Ascending aorta (tissue), 2 donors: ENCODE data around the gene DST. TPM values are rescaled to one million over a fixed set of nuclear protein-coding genes. Genes with fewer than 3 reads are reported as not detected.

Experiments used
- DNase-seq, 2 donors: peaks; one replicate each; pipeline ENCODE4 v3.0.0-alpha.2; 2019; ENCODE audit warnings: low spot score in 2 of 2
- H3K27ac ChIP-seq, 2 donors: fragments of 200-600 bp; sonication (generic); one replicate each; pipeline ENCODE4 v1.5.1; 2016 to 2017; ENCODE audit warnings: mild to moderate bottlenecking in 1 of 2
- H3K27me3 ChIP-seq: fragments of 200-600 bp; sonication (generic); one replicate; pipeline ENCODE4 v1.5.1; 2017
- H3K36me3 ChIP-seq, 2 donors: fragments of 200-600 bp; sonication (generic); one replicate each; pipeline ENCODE4 v1.5.1; 2016
- H3K4me1 ChIP-seq, 2 donors: fragments of 200-600 bp; sonication (generic); one replicate each; pipeline ENCODE4 v1.5.1; 2016 to 2017; ENCODE audit warnings: mild to moderate bottlenecking in 1 of 2
- H3K4me3 ChIP-seq, 2 donors: fragments of 200-600 bp; sonication (generic); one replicate each; pipeline ENCODE4 v1.5.1; 2016 to 2017; ENCODE audit warnings: mild to moderate bottlenecking in 1 of 2
- H3K9me3 ChIP-seq, 2 donors: fragments of 200-600 bp; sonication (generic); one replicate each; pipeline ENCODE4 v1.5.1; 2016
- intact Hi-C: fragments of 100-400 bp; cut with DNase I; formaldehyde crosslinking; loops from one replicate; pipeline ENCODE4 v1.15.1; 2023
- total RNA-seq: library from RNA; depleted of rRNA; stranded (reverse); fragments of >200 nt; gene quantifications from one replicate; pipeline ENCODE4 v1.1.0, GENCODE V29; 2016
- TF ChIP-seq, protein P1 (sequence below), 3 experiments: fragments of 200-600 bp in 2 of 3; fragments of 450-650 bp in 1 of 3; sonication (generic) in 2 of 3; IDR thresholded peaks; one replicate each; pipeline ENCODE4 v1.5.1; 2016 to 2019; ENCODE audit warnings: antibody characterized with exemption in 3 of 3, mild to moderate bottlenecking in 1 of 3, moderate library complexity in 1 of 3

The DST gene
- total RNA-seq, 1 donor from 2014 or later, result 223 TPM

- Histone ChIP-seq H3K27me3 (no peaks in the 10 kb centered on the region), H3K4me1 (peaks cover 4 to 19% of the 10 kb centered on the region in 2 donors), H3K4me3 (no peak overlapping the region), H3K9me3 (no peaks in the 10 kb centered on the region), H3K36me3 (peaks cover 5 to 24% of the 10 kb centered on the region in 2 donors), H3K27ac (no peak overlapping the region)
- no peak for DNase-seq
- TF ChIP-seq, protein P1, sequence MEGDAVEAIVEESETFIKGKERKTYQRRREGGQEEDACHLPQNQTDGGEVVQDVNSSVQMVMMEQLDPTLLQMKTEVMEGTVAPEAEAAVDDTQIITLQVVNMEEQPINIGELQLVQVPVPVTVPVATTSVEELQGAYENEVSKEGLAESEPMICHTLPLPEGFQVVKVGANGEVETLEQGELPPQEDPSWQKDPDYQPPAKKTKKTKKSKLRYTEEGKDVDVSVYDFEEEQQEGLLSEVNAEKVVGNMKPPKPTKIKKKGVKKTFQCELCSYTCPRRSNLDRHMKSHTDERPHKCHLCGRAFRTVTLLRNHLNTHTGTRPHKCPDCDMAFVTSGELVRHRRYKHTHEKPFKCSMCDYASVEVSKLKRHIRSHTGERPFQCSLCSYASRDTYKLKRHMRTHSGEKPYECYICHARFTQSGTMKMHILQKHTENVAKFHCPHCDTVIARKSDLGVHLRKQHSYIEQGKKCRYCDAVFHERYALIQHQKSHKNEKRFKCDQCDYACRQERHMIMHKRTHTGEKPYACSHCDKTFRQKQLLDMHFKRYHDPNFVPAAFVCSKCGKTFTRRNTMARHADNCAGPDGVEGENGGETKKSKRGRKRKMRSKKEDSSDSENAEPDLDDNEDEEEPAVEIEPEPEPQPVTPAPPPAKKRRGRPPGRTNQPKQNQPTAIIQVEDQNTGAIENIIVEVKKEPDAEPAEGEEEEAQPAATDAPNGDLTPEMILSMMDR (IDR thresholded peaks at IDR 0.05), result no peak
- intact Hi-C loops, result no loop called here
These were observed 7.5 kb upstream of the DST start for GRCh38 chr6:56650191-56650590.

GRCh38 chr6:56649782-56650181 is 7.1 kb upstream of the DST start:
- Histone ChIP-seq H3K27me3 (no peaks in the 10 kb centered on the region), H3K36me3 (peaks cover 5 to 27% of the 10 kb centered on the region in 2 donors), H3K9me3 (no peaks in the 10 kb centered on the region), H3K27ac (no peak overlapping the region), H3K4me3 (no peak overlapping the region), H3K4me1 (peaks cover 4 to 19% of the 10 kb centered on the region in 2 donors)
- TF ChIP-seq, protein P1 (IDR thresholded peaks at IDR 0.05), result no peak
- DNase-seq, result no peak
- intact Hi-C loops, result no loop called here

GRCh38 chr6:56649053-56649769 is 6.5 kb upstream of the DST start:
- Histone ChIP-seq H3K27me3 (no peaks in the 10 kb centered on the region), H3K9me3 (no peaks in the 10 kb centered on the region), H3K4me1 (peaks cover 4 to 21% of the 10 kb centered on the region in 2 donors), H3K4me3 (no peak overlapping the region), H3K27ac (no peak overlapping the region), H3K36me3 (peaks cover 5 to 27% of the 10 kb centered on the region in 2 donors)
- TF ChIP-seq, protein P1 (IDR thresholded peaks at IDR 0.05), result no peak
- intact Hi-C loops, result no loop called here
- DNase-seq, result no peak

- Histone ChIP-seq H3K4me3 (no peak overlapping the region), H3K9me3 (no peaks in the 10 kb centered on the region), H3K27me3 (no peaks in the 10 kb centered on the region), H3K27ac (no peak overlapping the region), H3K36me3 (peaks cover 5 to 27% of the 10 kb centered on the region in 2 donors), H3K4me1 (peaks cover under 1 to 16% of the 10 kb centered on the region in 2 donors)
- TF ChIP-seq, protein P1 (IDR thresholded peaks at IDR 0.05), result no peak
- DNase-seq, result no peak
- intact Hi-C loops, result no loop called here
These were observed 4.6 kb upstream of the DST start for GRCh38 chr6:56647172-56647762.

DNA sequence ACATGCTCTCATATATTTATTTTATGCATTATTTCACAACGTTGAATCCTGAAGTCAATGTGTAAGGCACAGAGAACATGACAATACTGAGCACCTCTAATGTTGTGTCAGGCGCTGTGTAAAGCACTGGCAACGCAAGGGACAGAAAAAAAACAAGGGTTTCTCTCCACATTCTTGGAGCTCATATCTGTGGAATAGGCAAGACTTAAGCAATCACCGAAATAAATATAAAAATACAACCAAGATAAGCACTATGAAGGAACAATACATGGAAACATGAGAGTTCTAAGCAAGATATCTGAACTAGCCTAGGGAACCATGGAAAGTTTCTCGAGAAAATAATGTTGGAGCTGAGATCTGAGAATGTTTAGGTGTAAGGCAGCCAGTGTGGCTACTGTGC is 1.7 kb upstream of the DST start:
- H3K4me3 ChIP-seq, result no peak overlapping the region
- H3K27ac ChIP-seq, result peak overlapping the region; percentile 20 to 45
- no peak for DNase-seq
- H3K4me1 ChIP-seq, result peaks cover 0 to 11% of the 10 kb centered on the region in 2 donors
- intact Hi-C loops, result no loop called here
- TF ChIP-seq, protein P1 (IDR thresholded peaks at IDR 0.05), result no peak
- peaks cover 5 to 37% of the 10 kb centered on the region in 2 donors for H3K36me3 ChIP-seq
- H3K9me3 ChIP-seq, result no peaks in the 10 kb centered on the region
- H3K27me3 ChIP-seq, result no peaks in the 10 kb centered on the region
